ENCODE measurements around the gene PTPN12.

PTPN12 gene

GRCh38 chr7:77667459-77668086, 130.5 kb downstream of the PTPN12 start:
- DNase-seq = no peak

- no peak for DNase-seq
These were observed 137.8 kb downstream of the PTPN12 start for GRCh38 chr7:77674878-77675277.

- DNase-seq = no peak
These were observed 142.5 kb downstream of the PTPN12 start for GRCh38 chr7:77679608-77680007.

GRCh38 chr7:77680266-77680665, 143.2 kb downstream of the PTPN12 start:
- no peak for DNase-seq

GRCh38 chr7:77684030-77684429, 146.9 kb downstream of the PTPN12 start:
- no peak for DNase-seq

- DNase-seq = no peak
These were observed 148.1 kb downstream of the PTPN12 start for GRCh38 chr7:77685233-77685632.

- DNase-seq = no peak
These were observed 150.1 kb downstream of the PTPN12 start for GRCh38 chr7:77687100-77687746.

GRCh38 chr7:77687747-77688144, 150.7 kb downstream of the PTPN12 start:
- DNase-seq = no peak

Measured in activated CD4-positive, alpha-beta T cell treated with anti-CD3 and anti-CD28 coated beads, Interleukin-2, amount 50 U/mL, for 4 hours (primary cell).